Stomach smooth muscle (tissue), 2 donors: ENCODE data around the gene MAP3K21.

Experiments
- H3K27ac ChIP-seq: one replicate; pipeline ENCODE4 v1.7.0; 2013; ENCODE audit warnings: mild to moderate bottlenecking, low read length, inconsistent platforms
- H3K27me3 ChIP-seq, 2 donors: one replicate each; pipeline ENCODE4 v1.7.0; 2013; ENCODE audit warnings: low read length in 2 of 2; ENCODE audit not compliant: insufficient read depth in 2 of 2, control insufficient read depth in 1 of 2
- H3K36me3 ChIP-seq, 2 donors: one replicate each; pipeline ENCODE4 v1.7.0; 2013; ENCODE audit warnings: low read length in 2 of 2; ENCODE audit not compliant: control insufficient read depth in 2 of 2, insufficient read depth in 2 of 2
- H3K4me1 ChIP-seq: one replicate; pipeline ENCODE4 v1.7.0; 2013; ENCODE audit warnings: low read length; ENCODE audit not compliant: control insufficient read depth, insufficient read depth
- H3K4me3 ChIP-seq, 2 donors: one replicate each; pipeline ENCODE4 v1.7.0; 2013; ENCODE audit warnings: low read length in 2 of 2
- H3K9ac ChIP-seq, 2 donors: one replicate each; pipeline ENCODE4 v1.7.0; 2013; ENCODE audit warnings: low read length in 2 of 2, mild to moderate bottlenecking in 1 of 2
- H3K9me3 ChIP-seq, 2 donors: one replicate each; pipeline ENCODE4 v1.7.0; 2013; ENCODE audit warnings: low read length in 2 of 2; ENCODE audit not compliant: control insufficient read depth in 2 of 2
- donor health status: healthy.
- donor health status: Pancreatic carcinoma.

MAP3K21 gene

DNA sequence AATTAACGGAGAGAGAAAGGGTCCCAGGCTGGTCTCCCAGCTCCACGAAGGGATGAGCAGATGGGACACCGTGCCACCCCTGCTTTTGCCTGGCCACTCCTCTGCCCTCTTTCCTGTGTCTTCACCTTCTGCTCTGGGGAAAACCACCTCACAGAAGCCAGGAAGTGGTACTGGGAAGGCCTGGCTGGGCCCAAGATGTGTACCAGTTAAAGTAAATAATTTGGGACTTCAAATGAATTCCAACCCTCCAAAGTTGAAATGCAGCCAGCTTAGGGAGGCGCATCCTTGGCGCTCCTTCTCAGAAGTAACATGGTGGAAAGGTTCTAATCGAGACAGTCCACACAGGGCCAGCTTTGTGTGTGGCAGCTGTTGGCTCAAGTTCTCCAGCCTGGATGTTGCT lies 45.7 kb downstream of the MAP3K21 start:
- no peaks in the 10 kb centered on the region for H3K27me3 ChIP-seq
- no peaks in the 10 kb centered on the region for H3K36me3 ChIP-seq
- H3K27ac ChIP-seq, result no peak overlapping the region
- no peaks in the 10 kb centered on the region for H3K4me1 ChIP-seq
- no peaks in the 10 kb centered on the region for H3K9me3 ChIP-seq
- H3K4me3 ChIP-seq, result no peak overlapping the region
- H3K9ac ChIP-seq, result no peak overlapping the region

DNA sequence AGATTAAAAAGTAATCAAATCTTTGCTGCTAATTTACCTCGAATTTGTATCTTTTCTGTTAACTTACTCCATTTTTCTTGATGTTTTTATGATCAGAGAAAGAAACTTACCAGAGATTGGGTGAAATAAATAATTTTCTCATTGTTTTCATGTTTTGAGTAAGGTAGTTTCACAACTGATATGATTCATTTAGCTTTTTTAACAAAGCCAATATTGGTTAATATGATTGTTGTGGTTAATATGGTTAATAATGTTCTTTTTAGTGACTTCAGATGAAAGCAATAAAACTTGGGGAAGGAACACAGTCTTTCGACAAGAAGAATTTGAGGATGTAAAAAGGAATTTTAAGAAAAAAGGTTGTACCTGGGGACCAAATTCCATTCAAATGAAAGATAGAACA lies 48.1 kb downstream of the MAP3K21 start:
- Histone ChIP-seq H3K36me3 (no peaks in the 10 kb centered on the region), H3K9me3 (no peaks in the 10 kb centered on the region)

DNA sequence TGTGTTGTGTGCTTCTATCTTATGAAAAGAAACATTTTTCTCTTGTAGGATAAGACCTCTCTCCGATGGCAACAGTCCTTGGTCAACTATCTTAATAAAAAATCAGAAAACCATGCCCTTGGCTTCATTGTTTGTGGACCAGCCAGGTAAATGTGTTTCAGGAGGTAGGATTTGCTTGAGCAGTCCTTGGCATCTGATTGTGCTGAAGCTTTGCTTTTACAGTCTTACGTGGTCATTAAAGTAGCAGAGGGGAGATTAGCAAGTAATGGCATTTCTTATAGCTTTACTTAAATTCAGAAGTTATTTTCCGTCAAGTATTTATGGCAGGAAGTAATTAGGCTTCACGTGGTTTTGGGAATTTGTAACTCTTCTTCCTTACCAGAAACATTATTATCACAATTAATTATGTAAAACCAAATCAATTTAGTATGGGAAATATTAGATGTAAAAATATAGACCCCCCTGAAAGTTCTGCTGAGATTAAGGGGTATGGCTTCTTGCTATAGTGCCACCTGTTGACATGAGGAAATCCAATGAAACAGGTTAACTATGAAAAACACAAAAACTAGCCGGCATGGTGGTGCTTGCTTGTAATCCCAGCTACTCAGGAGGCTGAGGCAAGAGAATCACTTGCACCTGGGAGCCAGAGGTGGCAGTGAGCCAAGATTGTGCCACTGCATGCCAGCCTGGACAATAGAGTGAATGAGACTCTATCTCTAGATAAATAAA lies 49.0 kb downstream of the MAP3K21 start:
- Histone ChIP-seq H3K4me1 (no peaks in the 10 kb centered on the region), H3K9ac (no peak overlapping the region), H3K9me3 (no peaks in the 10 kb centered on the region), H3K27ac (no peak overlapping the region), H3K36me3 (no peaks in the 10 kb centered on the region), H3K27me3 (no peaks in the 10 kb centered on the region), H3K4me3 (no peak overlapping the region)

More for the DNA sequence above, 48.1 kb downstream of the MAP3K21 start:
- Histone ChIP-seq H3K27ac (no peak overlapping the region), H3K4me3 (no peak overlapping the region), H3K9ac (no peak overlapping the region), H3K27me3 (no peaks in the 10 kb centered on the region), H3K4me1 (no peaks in the 10 kb centered on the region)

DNA sequence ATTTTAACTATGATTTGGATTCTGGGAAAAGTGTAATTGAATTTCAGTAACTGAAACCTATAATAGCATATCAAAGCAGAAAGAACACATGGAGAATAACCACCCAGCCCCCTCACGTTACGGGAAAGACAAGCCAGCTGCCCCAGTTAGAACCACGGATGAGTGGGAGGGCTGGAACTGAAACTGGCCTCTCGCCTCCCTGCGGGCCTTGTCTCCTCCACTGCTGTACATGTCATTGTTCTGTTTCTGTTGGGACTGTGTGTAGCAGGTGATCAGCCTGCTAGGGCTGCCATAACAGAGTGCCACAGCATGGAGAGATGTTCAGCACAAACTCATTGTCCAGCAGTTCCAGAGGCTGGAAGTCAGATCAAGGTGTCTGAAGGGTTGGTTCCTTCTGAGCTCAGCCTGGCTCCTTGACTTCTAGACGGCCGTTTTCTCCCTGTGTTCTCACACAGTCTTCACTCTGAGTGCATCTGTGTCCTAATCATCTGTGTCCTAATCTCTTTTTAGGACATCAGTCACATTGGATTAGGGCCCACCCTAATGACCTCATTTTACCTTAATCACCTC lies 52.4 kb downstream of the MAP3K21 start:
- no peaks in the 10 kb centered on the region for H3K27me3 ChIP-seq
- no peak overlapping the region for H3K27ac ChIP-seq
- no peak overlapping the region for H3K4me3 ChIP-seq
- H3K9ac ChIP-seq, result no peak overlapping the region
- H3K9me3 ChIP-seq, result peaks cover 0 to 8% of the 10 kb centered on the region in 2 donors
- H3K4me1 ChIP-seq, result no peaks in the 10 kb centered on the region
- H3K36me3 ChIP-seq, result no peaks in the 10 kb centered on the region

DNA sequence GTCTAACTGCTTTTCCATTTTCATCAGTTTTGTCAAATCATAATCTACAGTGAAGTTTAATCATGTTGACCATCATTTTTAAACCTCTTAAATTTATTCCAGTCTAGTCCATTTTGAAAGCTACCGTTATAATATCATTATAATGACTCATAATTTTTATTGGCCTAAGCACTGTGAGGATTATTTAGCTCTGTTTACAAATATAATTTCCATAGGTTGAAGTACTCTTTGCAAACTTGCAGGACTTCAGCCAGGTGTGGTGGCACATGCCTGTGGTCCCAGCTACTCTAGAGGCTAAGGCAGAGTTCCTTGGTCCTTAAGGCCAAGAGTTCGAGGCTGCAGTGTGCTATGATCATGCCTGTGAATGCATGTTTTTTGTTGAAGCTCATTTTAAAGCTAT lies 54.3 kb downstream of the MAP3K21 start:
- Histone ChIP-seq H3K4me1 (no peaks in the 10 kb centered on the region), H3K9ac (no peak overlapping the region), H3K4me3 (no peak overlapping the region), H3K27me3 (no peaks in the 10 kb centered on the region), H3K9me3 (peaks cover 0 to 8% of the 10 kb centered on the region in 2 donors), H3K36me3 (no peaks in the 10 kb centered on the region), H3K27ac (no peak overlapping the region)

DNA sequence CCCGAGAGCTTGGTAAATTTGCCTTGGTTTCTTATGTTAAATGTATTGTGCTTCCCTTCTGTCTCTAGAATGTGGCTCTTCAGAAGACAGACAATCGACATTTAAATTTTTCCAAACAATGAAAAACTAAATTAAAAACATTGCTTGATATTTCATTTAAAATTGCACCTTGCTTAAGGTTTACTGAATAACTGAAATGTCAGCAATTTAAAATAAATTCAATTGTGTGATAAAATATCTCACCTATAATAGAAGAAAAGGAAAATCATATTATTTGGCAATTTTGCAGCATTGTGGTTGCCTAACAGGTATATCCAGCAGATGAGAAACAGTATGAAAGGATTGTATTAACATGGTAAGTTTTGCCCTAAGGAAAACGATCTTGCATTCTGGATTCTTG lies 56.5 kb downstream of the MAP3K21 start:
- no peaks in the 10 kb centered on the region for H3K4me1 ChIP-seq
- H3K9ac ChIP-seq, result no peak overlapping the region
- H3K4me3 ChIP-seq, result no peak overlapping the region
- peaks cover 0 to 8% of the 10 kb centered on the region in 2 donors for H3K9me3 ChIP-seq
- no peak overlapping the region for H3K27ac ChIP-seq
- H3K27me3 ChIP-seq, result no peaks in the 10 kb centered on the region
- no peaks in the 10 kb centered on the region for H3K36me3 ChIP-seq

DNA sequence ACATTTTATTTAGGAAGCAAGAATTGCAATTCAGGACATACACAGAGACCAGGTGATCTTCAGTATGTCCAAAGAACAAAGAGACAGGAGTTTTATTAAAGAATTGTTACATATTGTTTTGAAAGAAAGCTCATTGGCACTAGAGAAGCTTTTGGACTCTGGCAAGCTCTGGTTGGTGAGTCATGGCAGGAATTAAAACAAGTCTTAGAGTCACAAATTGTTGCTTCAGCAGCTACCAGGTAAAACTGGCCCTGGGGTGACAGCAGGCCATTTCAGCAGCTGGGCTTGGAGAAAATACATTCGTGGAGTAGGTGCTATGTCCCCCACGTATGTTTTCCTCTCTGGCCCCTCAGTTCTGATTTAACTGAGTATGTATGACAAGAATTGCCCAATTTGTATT lies 58.8 kb downstream of the MAP3K21 start:
- H3K4me1 ChIP-seq, result no peaks in the 10 kb centered on the region
- H3K27ac ChIP-seq, result no peak overlapping the region
- H3K4me3 ChIP-seq, result no peak overlapping the region
- H3K9me3 ChIP-seq, result peaks cover 0 to 8% of the 10 kb centered on the region in 2 donors
- H3K36me3 ChIP-seq, result no peaks in the 10 kb centered on the region
- H3K27me3 ChIP-seq, result peaks cover 0 to 3% of the 10 kb centered on the region in 2 donors
- no peak overlapping the region for H3K9ac ChIP-seq

DNA sequence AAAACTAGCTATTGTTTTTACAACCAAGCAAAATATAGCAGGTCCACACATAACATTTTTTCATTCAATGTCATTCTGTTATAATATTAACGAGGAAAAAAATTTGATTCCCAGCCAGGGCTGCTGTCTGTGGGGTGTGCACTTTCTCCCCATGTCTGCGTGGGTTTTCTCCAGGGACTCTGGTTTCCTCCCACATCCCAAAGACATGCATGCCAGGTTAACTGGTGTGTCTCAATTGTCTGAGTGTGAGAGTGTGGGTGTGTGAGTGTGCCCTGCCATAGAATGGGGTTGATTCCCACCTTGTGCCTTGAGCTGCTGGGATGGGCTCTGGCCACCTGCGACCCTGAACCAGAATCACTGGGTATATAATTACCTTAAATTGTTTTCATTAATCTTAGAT lies 60.1 kb downstream of the MAP3K21 start:
- Histone ChIP-seq H3K36me3 (no peaks in the 10 kb centered on the region), H3K27me3 (peaks cover 0 to 4% of the 10 kb centered on the region in 2 donors), H3K4me1 (no peaks in the 10 kb centered on the region), H3K27ac (no peak overlapping the region), H3K9me3 (peaks cover 0 to 5% of the 10 kb centered on the region in 2 donors), H3K9ac (no peak overlapping the region), H3K4me3 (no peak overlapping the region)

DNA sequence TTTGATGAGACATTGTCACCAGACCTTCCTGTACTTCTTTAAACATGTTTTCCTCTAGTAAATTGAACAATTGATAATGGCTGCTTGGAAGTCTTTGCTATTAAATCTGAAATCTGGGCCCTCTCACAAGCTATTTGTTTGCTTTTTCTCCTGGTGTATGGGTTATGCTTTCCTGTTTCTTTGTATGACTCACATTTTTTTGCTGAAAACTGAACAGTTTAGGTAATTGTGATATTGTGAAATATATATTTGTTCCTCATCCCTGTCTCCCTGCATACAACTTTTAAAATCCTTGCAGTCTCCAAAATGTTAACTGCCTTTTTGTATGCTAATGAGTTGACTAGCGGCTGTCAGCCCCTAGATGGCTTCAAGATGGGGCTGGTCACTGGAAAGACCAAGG lies 61.6 kb downstream of the MAP3K21 start:
- Histone ChIP-seq H3K36me3 (no peaks in the 10 kb centered on the region), H3K27ac (no peak overlapping the region), H3K4me3 (no peak overlapping the region), H3K4me1 (no peaks in the 10 kb centered on the region), H3K27me3 (peaks cover 2 to 9% of the 10 kb centered on the region in 2 donors), H3K9me3 (no peaks in the 10 kb centered on the region), H3K9ac (no peak overlapping the region)

DNA sequence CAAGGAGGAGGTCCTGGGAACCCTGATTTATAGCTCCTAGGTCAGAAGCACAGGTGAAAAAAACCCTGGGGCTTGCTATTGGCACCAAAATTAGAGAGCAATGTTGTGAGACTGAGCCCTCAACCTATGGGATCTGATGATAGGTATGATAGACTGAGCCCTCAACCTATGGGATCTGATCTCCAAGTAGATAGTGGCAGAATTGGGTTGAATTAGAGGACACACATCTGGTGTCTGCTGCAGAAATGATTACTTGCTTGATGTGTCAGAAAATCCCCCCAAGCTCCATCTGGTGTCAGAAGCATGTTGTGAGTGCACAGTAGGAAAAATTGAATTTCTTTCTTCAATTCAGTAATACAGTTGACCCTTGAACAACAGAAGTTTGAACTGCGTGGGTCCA lies 62.4 kb downstream of the MAP3K21 start:
- Histone ChIP-seq H3K9me3 (no peaks in the 10 kb centered on the region), H3K36me3 (no peaks in the 10 kb centered on the region), H3K9ac (no peak overlapping the region), H3K27ac (no peak overlapping the region), H3K4me3 (no peak overlapping the region), H3K4me1 (no peaks in the 10 kb centered on the region), H3K27me3 (peaks cover 2 to 11% of the 10 kb centered on the region in 2 donors)
